Omental fat pad (tissue), 4 donors: ENCODE data around the gene VTN. TPM values are rescaled to one million over a fixed set of nuclear protein-coding genes. Genes with fewer than 3 reads are reported as not detected.

ENCODE experiments used
- ATAC-seq: fragments of 150-250 bp; one replicate; pipeline ENCODE4 v1.9.1; 2016; ENCODE audit warnings: mild to moderate bottlenecking, moderate library complexity; ENCODE audit not compliant: low FRiP score
- DNase-seq: peaks from one replicate; pipeline ENCODE4 v3.0.0-alpha.2; 2019; ENCODE audit warnings: low spot score
- total RNA-seq, 4 donors: library from RNA; depleted of rRNA; stranded (reverse); fragments of >200 nt; gene quantifications; one replicate each; pipeline ENCODE4 v1.1.0, GENCODE V29; 2016
- TF ChIP-seq, protein P1 (sequence below), 3 donors: fragments of 450-650 bp; IDR thresholded peaks; one replicate each; pipeline ENCODE4 v1.5.1; 2016 to 2017; ENCODE audit warnings: antibody characterized with exemption in 3 of 3, mild to moderate bottlenecking in 3 of 3, moderate library complexity in 2 of 3

VTN gene
- total RNA-seq, 4 donors from 2014 or later = 3.2 to 82.4 (median 14.7) TPM

DNA sequence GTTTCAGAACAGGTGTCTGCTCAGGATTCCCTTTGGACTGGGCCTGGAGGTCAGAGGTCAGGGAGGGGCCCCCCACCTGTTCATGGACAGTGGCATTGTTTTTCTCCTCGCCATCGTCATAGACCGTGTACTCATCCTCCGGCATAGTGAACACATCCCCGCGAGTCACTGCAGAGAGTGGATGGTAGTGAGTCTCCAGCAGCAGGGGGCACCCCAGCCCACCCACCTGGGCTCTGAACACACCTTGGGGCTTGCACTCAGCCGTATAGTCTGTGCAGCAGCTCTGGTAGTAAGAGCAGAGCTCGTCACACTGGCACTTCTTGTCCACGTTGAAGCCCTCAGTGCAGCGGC lies 448 bp downstream of the VTN start:
- no peak for ATAC-seq
- TF ChIP-seq, protein P1, sequence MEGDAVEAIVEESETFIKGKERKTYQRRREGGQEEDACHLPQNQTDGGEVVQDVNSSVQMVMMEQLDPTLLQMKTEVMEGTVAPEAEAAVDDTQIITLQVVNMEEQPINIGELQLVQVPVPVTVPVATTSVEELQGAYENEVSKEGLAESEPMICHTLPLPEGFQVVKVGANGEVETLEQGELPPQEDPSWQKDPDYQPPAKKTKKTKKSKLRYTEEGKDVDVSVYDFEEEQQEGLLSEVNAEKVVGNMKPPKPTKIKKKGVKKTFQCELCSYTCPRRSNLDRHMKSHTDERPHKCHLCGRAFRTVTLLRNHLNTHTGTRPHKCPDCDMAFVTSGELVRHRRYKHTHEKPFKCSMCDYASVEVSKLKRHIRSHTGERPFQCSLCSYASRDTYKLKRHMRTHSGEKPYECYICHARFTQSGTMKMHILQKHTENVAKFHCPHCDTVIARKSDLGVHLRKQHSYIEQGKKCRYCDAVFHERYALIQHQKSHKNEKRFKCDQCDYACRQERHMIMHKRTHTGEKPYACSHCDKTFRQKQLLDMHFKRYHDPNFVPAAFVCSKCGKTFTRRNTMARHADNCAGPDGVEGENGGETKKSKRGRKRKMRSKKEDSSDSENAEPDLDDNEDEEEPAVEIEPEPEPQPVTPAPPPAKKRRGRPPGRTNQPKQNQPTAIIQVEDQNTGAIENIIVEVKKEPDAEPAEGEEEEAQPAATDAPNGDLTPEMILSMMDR (IDR thresholded peaks at IDR 0.05) = no peak
- no peak for DNase-seq

DNA sequence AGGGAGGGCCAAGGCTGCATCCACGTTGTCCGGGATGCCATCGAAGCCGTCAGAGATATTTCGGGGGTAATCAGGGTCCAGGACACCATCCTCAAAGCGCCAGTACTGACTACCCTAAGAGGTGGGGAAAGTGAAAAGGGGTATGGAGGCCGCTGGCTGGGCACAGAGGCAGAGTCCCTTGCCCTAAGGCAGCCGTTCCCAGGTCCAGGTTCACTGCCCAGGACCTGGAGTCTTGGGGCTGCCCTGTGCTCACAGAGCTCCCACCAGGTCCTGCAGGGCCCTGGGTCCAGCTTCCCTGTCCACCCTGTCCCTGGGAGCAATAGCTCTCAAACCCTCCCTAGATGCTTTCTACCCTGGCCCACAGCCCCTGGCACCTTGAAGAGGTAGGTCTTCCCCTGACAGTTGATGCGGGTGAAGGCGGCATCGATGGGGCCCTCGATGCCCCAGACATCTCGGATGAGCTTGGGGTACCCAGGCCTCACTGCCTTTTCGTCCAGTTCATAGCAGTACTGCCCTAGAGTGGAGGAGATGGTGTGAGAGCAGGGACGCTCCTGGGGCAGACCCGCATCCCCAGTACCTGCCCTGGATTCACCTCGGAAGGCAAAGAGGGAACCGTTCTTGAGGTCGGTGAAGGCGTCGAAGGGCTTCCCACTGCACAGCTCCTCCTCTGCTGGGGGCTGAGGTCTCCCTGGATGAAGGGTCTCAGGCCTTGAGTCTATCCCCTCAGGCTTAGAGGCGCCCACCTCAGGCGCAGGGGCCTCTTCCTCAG lies 1.0 kb downstream of the VTN start:
- no peak for DNase-seq
- TF ChIP-seq, protein P1 (IDR thresholded peaks at IDR 0.05) = no peak

DNA sequence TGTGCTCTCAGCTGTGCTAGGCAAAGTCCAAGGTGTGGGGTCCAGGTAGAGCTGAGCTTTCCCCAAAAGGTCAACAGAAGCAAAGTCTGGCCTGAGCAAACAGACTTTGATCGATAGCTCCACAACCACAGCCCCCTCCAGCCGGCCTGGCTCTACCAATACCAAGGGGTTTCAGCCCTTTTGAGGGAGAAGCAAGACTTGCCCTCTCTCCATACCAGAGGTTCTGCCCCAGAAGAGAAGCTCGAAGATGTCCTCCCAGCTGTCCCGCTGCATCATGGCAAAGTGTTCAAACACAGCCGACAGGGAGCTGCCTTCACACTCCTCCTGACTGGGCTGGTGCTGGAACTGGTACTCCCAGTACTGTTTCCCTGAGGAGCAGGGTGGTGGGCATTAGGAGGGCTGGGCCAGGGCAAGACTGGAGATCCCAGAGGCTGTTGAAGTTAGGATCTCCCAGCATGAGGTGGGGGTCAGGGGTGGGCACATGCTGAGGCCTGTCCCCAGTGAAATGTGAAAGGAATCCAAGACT lies 1.7 kb downstream of the VTN start:
- no peak for ATAC-seq
- TF ChIP-seq, protein P1 (IDR thresholded peaks at IDR 0.05) = no peak
- DNase-seq = no peak

More for the DNA sequence above, 1.0 kb downstream of the VTN start:
- no peak for ATAC-seq

DNA sequence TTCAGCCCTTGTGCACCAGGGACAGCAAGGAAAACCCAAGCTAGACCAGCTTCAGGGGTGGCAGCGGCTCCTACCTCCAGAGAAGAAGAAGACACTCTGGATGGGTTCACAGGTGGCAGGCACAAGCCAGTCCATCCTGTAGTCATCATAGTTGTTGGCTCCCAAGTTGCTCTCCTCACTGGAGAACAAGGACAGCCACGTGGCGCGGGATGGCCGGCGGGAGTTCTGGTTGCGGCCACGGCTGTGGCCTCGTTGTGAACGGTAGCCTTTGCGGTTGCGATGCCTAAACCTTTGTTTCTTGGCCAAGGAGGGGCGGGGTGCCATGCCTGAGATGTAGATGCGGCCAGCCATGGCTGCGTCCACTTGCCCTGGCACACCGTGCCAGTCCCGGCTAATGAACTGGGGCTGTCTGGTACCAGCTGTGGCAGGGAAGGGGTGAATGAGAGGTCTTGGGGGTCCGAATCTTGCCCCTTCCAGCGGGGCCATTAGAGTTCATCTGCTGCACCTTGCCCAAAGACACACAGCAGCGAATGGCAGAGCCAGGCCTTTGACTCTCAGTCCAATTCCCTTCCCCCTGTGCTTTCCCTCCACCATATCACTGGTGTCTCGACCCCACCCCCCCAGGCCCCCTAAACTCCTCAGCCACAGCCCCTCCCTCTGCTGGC lies 2.3 kb downstream of the VTN start:
- ATAC-seq = no peak

DNA sequence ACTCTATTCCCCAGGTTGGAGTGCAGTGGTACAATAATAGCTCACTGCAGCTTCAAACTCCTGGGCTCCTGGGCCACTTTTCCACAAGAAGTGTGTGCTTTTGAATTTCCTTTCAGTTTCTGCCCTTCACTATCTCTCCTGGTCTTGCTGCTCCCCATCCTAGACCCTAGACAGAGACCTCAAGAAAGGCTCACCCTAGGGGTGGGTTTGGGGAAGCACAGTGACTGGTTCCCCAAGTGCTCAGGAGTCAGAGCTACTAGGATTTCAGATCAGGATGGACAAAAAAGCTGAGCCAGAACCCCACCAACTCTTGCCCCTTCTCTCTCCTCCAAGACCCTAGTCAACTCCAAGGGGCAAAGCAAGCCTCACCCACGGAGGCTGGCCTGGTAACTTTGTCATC lies 3.5 kb downstream of the VTN start:
- TF ChIP-seq, protein P1 (IDR thresholded peaks at IDR 0.05) = no peak
- no peak for DNase-seq
- ATAC-seq = no peak

More for the DNA sequence above, 2.3 kb downstream of the VTN start:
- no peak for DNase-seq
- TF ChIP-seq, protein P1 (IDR thresholded peaks at IDR 0.05) = no peak

DNA sequence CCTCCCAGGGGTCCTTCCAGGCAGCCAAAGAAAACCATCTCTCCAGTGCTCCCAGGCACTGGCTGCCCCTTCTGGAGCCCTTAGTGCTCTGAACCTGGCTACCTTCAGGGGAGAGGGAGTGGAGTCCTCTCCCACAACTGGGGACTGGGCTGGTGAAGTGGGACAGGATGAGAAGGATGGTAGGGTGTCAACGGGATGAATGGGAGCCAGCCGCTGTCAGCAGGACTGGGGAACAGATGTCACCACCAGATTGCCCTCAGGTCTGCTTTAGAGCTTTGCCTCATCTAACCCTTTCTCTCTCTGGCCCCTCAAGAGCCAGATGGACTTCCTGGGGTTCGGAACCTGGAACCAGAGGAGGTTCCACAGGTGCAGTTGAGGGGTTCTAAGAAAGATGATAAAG lies 4.6 kb downstream of the VTN start:
- no peak for DNase-seq
- ATAC-seq = no peak
- TF ChIP-seq, protein P1 (IDR thresholded peaks at IDR 0.05) = no peak
